ENCODE results near the gene LEKR1. TPM values are rescaled to one million over a fixed set of nuclear protein-coding genes. Genes with fewer than 3 reads are reported as not detected.

LEKR1 gene
- total RNA-seq, 2 experiments from 2014 or later, result 0.16 TPM; not detected in 1

GRCh38 chr3:156803952-156804741 is 22.0 kb upstream of the LEKR1 start:
- no peaks in the 10 kb centered on the region for H4K20me1 ChIP-seq (ENCODE audit: insufficient read depth, low read length)
- no peaks in the 10 kb centered on the region for H3K9me3 ChIP-seq (ENCODE audit: low read length)
- no peaks in the 10 kb centered on the region for H3K4me1 ChIP-seq (ENCODE audit: insufficient read depth, low read length, poor library complexity, severe bottlenecking)
- no peaks in the 10 kb centered on the region for H3K9me2 ChIP-seq (ENCODE audit: insufficient read depth, low read length)
- no TSS peak for BruUV-seq (replicated peaks)
- CTCF ChIA-PET (ENCODE audit: unreplicated experiment), result no interaction called here
- H3K36me3 ChIP-seq (ENCODE audit: insufficient read depth, low read length), result no peaks in the 10 kb centered on the region
- no peak for DNase-seq (ENCODE audit: low spot score)
- H3K79me2 ChIP-seq (ENCODE audit: insufficient read depth, low read depth, low read length), result no peaks in the 10 kb centered on the region
- H2AFZ ChIP-seq (ENCODE audit: low read length), result no peak overlapping the region
- no peak overlapping the region for H3K4me3 ChIP-seq (ENCODE audit: low read depth, low read length, poor library complexity, severe bottlenecking)
- POLR2A ChIA-PET, result interaction anchor here (0.6 to 1.2 kb wide), 2 partner anchors 128 to 1029 kb away, joined by 3 read pairs; no protein-coding TSS in a partner anchor
- no peak overlapping the region for H3K4me2 ChIP-seq (ENCODE audit: low read length)
- intact Hi-C loops (cut with micrococcal nuclease; ENCODE audit: unreplicated experiment), result no loop called here
- no peak overlapping the region for H3K27ac ChIP-seq (ENCODE audit: low read depth, low read length, poor library complexity, severe bottlenecking)
- no peak for TF ChIP-seq CTCF (conservative IDR thresholded peaks at IDR 0.05; ENCODE audit: low read length)
- TF ChIP-seq EZH2phosphoT487 (IDR thresholded peaks at IDR 0.05; ENCODE audit: borderline replicate concordance, low read depth, low read length), result no peak

GRCh38 chr3:156806698-156807097 is 19.5 kb upstream of the LEKR1 start:
- CTCF ChIA-PET (ENCODE audit: unreplicated experiment), result no interaction called here
- H3K4me3 ChIP-seq (ENCODE audit: low read depth, low read length, poor library complexity, severe bottlenecking), result no peak overlapping the region
- no peaks in the 10 kb centered on the region for H3K79me2 ChIP-seq (ENCODE audit: insufficient read depth, low read depth, low read length)
- no peaks in the 10 kb centered on the region for H3K9me3 ChIP-seq (ENCODE audit: low read length)
- no peaks in the 10 kb centered on the region for H3K9me2 ChIP-seq (ENCODE audit: insufficient read depth, low read length)
- no peaks in the 10 kb centered on the region for H3K36me3 ChIP-seq (ENCODE audit: insufficient read depth, low read length)
- POLR2A ChIA-PET, result interaction anchor here (0.6 to 1.8 kb wide), 4 partner anchors 11 to 251 kb away, joined by 3 to 4 read pairs (median 4); no protein-coding TSS in a partner anchor
- H4K20me1 ChIP-seq (ENCODE audit: insufficient read depth, low read length), result no peaks in the 10 kb centered on the region
- TF ChIP-seq EZH2phosphoT487 (IDR thresholded peaks at IDR 0.05; ENCODE audit: borderline replicate concordance, low read depth, low read length) (no peak), CTCF (conservative IDR thresholded peaks at IDR 0.05; ENCODE audit: low read length) (no peak)
- no peak overlapping the region for H3K27ac ChIP-seq (ENCODE audit: low read depth, low read length, poor library complexity, severe bottlenecking)
- DNase-seq (ENCODE audit: low spot score), result no peak
- intact Hi-C loops (cut with micrococcal nuclease; ENCODE audit: unreplicated experiment), result no loop called here
- H2AFZ ChIP-seq (ENCODE audit: low read length), result no peak overlapping the region
- H3K4me2 ChIP-seq (ENCODE audit: low read length), result no peak overlapping the region
- no peaks in the 10 kb centered on the region for H3K4me1 ChIP-seq (ENCODE audit: insufficient read depth, low read length, poor library complexity, severe bottlenecking)
- no TSS peak for BruUV-seq (replicated peaks)

GRCh38 chr3:156808025-156808424 is 18.1 kb upstream of the LEKR1 start:
- POLR2A ChIA-PET, result interaction anchor here (0.5 to 1.8 kb wide), 3 partner anchors 12 to 95 kb away, joined by 3 to 4 read pairs (median 3); no protein-coding TSS in a partner anchor
- H3K4me2 ChIP-seq (ENCODE audit: low read length), result no peak overlapping the region
- CTCF ChIA-PET (ENCODE audit: unreplicated experiment), result no interaction called here
- H3K79me2 ChIP-seq (ENCODE audit: insufficient read depth, low read depth, low read length), result no peaks in the 10 kb centered on the region
- H3K27ac ChIP-seq (ENCODE audit: low read depth, low read length, poor library complexity, severe bottlenecking), result no peak overlapping the region
- no peaks in the 10 kb centered on the region for H4K20me1 ChIP-seq (ENCODE audit: insufficient read depth, low read length)
- H3K4me3 ChIP-seq (ENCODE audit: low read depth, low read length, poor library complexity, severe bottlenecking), result no peak overlapping the region
- no peak for DNase-seq (ENCODE audit: low spot score)
- H3K36me3 ChIP-seq (ENCODE audit: insufficient read depth, low read length), result no peaks in the 10 kb centered on the region
- H3K4me1 ChIP-seq (ENCODE audit: insufficient read depth, low read length, poor library complexity, severe bottlenecking), result no peaks in the 10 kb centered on the region
- H2AFZ ChIP-seq (ENCODE audit: low read length), result no peak overlapping the region
- TF ChIP-seq EZH2phosphoT487 (IDR thresholded peaks at IDR 0.05; ENCODE audit: borderline replicate concordance, low read depth, low read length) (no peak), CTCF (conservative IDR thresholded peaks at IDR 0.05; ENCODE audit: low read length) (no peak)
- intact Hi-C loops (cut with micrococcal nuclease; ENCODE audit: unreplicated experiment), result no loop called here
- H3K9me3 ChIP-seq (ENCODE audit: low read length), result no peaks in the 10 kb centered on the region
- H3K9me2 ChIP-seq (ENCODE audit: insufficient read depth, low read length), result no peaks in the 10 kb centered on the region
- no TSS peak for BruUV-seq (replicated peaks)

All from OCI-LY7 (cell line).